ENCODE data around the gene BCL7B. TPM values are rescaled to one million over a fixed set of nuclear protein-coding genes. Genes with fewer than 3 reads are reported as not detected.

Gene BCL7B
- total and polyA plus RNA-seq, 2 of the 4 experiments (the other 2 are of a cell fraction): 7.2 to 51.3 TPM

GRCh38 chr7:73578342-73579128, 21.0 kb upstream of the BCL7B start, which contains the start of gene TBL2:
Gene TBL2, minus strand, starts transcription at chr7:73578579. Its CDS starts 30 bp downstream, at chr7:73578549.
- peak; percentile 96 for ATAC-seq (ENCODE audit: low read depth)
- Histone ChIP-seq H4K91ac (ENCODE audit: insufficient read depth, low read depth, low read length) (peak within 1 kb of the TSS; percentile 88), H3K9me3 (ENCODE audit: control insufficient read depth, insufficient read depth, low read length) (no peaks in the 10 kb centered on the region), H2BK15ac (ENCODE audit: low read depth, low read length) (peak within 1 kb of the TSS; percentile 1; the same call in 1 of the 3 replicates), H3K4me3 (ENCODE audit: insufficient read depth, low read depth, low read length) (peak within 1 kb of the TSS; percentile 70), H4K20me1 (ENCODE audit: insufficient read depth, low read length) (peaks cover 24% of the 10 kb centered on the region), H2AFZ (replicated peaks; ENCODE audit: low read length, poor library complexity) (peak within 1 kb of the TSS; percentile 91), H3K14ac (replicated peaks; ENCODE audit: low read depth, low read length) (peak within 1 kb of the TSS; percentile 97), H3K36me3 (ENCODE audit: control insufficient read depth, insufficient read depth, low read length) (peaks cover 12% of the 10 kb centered on the region), H3K4me1 (ENCODE audit: control insufficient read depth, insufficient read depth, low read length) (peaks cover 6% of the 10 kb centered on the region), H2AK9ac (replicated peaks; ENCODE audit: low read depth, low read length, poor library complexity) (peak within 1 kb of the TSS; percentile 88), H3K56ac (ENCODE audit: extremely low read depth, insufficient read depth, low read length) (peak within 1 kb of the TSS; percentile 86; the same call in 1 of the 2 replicates), H2BK5ac (ENCODE audit: low read depth, low read length, poor library complexity, severe bottlenecking) (peak within 1 kb of the TSS; percentile 63), H3K79me1 (ENCODE audit: low read depth in 1 of 2, low read length in 2 of 2) (peaks cover 19 to 38% of the 10 kb centered on the region in 2 experiments; a peak in 3 of 4 replicates), H3K4me2 (ENCODE audit: low read depth, low read length) (peak within 1 kb of the TSS; percentile 82), H3K18ac (ENCODE audit: low read depth, low read length) (peak within 1 kb of the TSS; percentile 36), H3K27me3 (ENCODE audit: control insufficient read depth, insufficient read depth, low read length) (no peaks in the 10 kb centered on the region), H2BK20ac (ENCODE audit: low read depth, low read length) (no peak within 1 kb of the TSS), H3K23ac (ENCODE audit: low read depth, low read length) (peak within 1 kb of the TSS; percentile 97), H3K4ac (ENCODE audit: low read depth, low read length) (peak within 1 kb of the TSS; percentile 87), H4K5ac (ENCODE audit: low read depth, low read length) (peak within 1 kb of the TSS; percentile 69), H3K9ac (ENCODE audit: low read depth, low read length) (peak within 1 kb of the TSS; percentile 97), H4K8ac (ENCODE audit: low read depth in 2 of 2, low read length in 2 of 2) (peak within 1 kb of the TSS; percentile 56 to 96), H3K9me1 (ENCODE audit: insufficient read depth, low read length) (peaks cover 5% of the 10 kb centered on the region), H2BK120ac (ENCODE audit: low read depth, low read length) (no peak within 1 kb of the TSS), H3K27ac (ENCODE audit: insufficient read depth, low read length) (peak within 1 kb of the TSS; percentile 81), H2AK5ac (ENCODE audit: low read depth, low read length) (peak within 1 kb of the TSS; percentile 74)
- intact Hi-C loops (cut with micrococcal nuclease): no loop called here
- CTCF ChIA-PET: no interaction called here
- dilution Hi-C loops (cut with HindIII; ENCODE audit: low sequenced_read_pairs, unreplicated experiment): no loop called here
- in situ Hi-C loops (cut with MboI; ENCODE audit: low sequenced_read_pairs): no loop called here
- WGBS, 2 experiments (ENCODE audit: extremely low coverage in 2 of 2, insufficient read length in 1 of 2): 1% methylated on average over 22 of the region's 75 CpGs; no CpG with 5 or more reads in 1 of the 2 experiments
- BruUV-seq (replicated peaks): no TSS peak
- TF ChIP-seq NFE2L2 (IDR thresholded peaks at IDR 0.05; ENCODE audit: low read depth, low read length) (no peak), FOS (IDR thresholded peaks at IDR 0.05; ENCODE audit: low read depth, low read length) (no peak), CTCF (conservative IDR thresholded peaks at IDR 0.05; ENCODE audit: low read depth, low read length) (peak; percentile 23; the same call in 1 of the 2 replicates), MAZ (IDR thresholded peaks at IDR 0.05; ENCODE audit: borderline replicate concordance, low read depth, low read length) (peak; percentile 64; the same call in 1 of the 2 replicates), USF2 (IDR thresholded peaks at IDR 0.05; ENCODE audit: low read depth, low read length) (no peak), POLR2A (IDR thresholded peaks at IDR 0.05; ENCODE audit: low read depth, low read length) (peak; percentile 97), MXI1 (IDR thresholded peaks at IDR 0.05; ENCODE audit: borderline replicate concordance, low read depth, low read length) (peak; percentile 60; the same call in 1 of the 2 replicates)
- DNase-seq: peak; percentile 97
- POLR2A ChIA-PET (ENCODE audit: unreplicated experiment): interaction anchor here (0.6 kb wide), 3 partner anchors 10 to 97 kb away, joined by 3 to 4 read pairs (median 4); no protein-coding TSS in a partner anchor
